GM12875 (cell line): ENCODE data around the gene SLAIN2.

Source experiments
- H3K4me3 ChIP-seq: one replicate; pipeline ENCODE4 v1.5.1; 2011; ENCODE audit warnings: low read depth, low read length, control low read depth
- CTCF ChIP-seq: IDR thresholded peaks from 2 replicates; pipeline ENCODE4 v1.5.1; 2011; ENCODE audit warnings: low read depth, mild to moderate bottlenecking, control low read depth, inconsistent platforms, low read length, moderate library complexity, borderline replicate concordance; ENCODE audit not compliant: insufficient read depth

The SLAIN2 gene

DNA sequence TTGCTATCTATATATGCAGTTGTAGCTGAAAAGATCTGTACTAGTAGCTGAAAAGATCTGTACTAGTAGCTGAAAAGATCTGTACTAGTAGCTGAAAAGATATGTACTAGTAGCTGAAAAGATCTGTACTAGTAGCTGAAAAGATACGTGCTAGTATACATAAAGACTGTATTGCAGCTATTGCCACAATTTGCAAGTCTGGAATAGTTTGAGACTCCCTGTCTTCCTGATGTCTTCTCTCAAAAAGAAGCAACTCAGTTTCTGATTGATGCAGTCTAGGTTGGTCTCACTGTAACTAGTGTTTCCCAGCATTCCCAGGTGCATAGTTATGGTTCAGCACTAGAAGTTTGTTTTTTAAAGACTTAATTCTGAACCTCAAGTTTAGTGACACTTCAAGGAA, 15.0 kb downstream of the SLAIN2 start:
- H3K4me3 ChIP-seq = no peak overlapping the region
- TF ChIP-seq CTCF = no peak

DNA sequence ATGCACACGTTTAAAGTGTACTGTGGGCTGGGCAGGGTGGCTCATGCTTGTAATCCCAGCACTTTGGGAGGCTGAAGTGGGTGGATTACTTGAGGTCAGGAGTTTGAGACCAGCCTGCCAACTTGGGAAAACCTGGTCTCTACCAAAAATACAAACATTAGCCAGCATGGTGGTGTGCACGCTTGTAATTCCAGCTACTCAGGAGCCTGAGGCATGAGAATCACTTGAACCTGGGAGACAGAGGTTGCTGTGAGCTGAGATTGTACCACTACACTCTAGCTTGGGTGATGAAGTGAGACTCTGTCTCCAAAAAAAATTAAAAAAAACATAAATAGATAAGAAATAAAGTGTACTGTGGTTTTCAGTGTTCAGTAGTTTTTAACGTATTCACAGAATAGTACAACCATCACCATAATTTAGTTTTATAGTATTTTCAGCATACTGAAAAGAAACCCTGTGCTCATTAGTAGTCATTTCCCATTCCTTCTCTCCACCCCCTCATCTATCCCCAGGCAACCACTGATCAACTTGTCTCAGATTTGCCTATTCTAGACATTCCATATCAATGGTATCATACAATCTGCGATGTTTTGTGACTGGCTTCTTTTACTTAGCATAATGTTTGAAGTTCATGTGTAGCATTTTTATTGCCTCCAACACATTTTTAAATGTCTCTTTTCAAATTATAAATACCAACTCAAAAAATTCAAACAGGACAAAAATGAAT, 19.1 kb downstream of the SLAIN2 start:
- no peak overlapping the region for H3K4me3 ChIP-seq
- no peak for TF ChIP-seq CTCF

- H3K4me3 ChIP-seq = no peak overlapping the region
- no peak for TF ChIP-seq CTCF
Measured at GRCh38 chr4:48361012-48361400, 19.7 kb downstream of the SLAIN2 start.

DNA sequence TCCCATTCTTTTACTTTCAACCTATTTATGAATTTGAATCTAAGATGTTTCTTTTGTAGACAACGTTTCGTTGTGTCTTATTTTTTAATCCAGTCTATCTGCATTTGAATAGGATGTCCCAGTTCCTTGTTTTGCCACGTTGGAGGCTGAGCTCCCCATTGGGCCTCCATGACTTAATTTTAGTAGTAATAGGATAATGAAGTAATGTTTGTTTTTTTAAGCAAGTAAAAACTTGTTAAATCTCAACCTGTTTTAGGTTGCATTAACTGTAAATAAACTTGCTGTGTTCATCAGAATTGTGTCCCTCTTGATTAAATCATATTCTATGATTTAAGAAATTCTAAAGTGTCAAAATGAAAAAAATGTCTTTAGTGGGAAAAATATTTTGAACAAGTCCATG, 25.3 kb downstream of the SLAIN2 start:
- no peak overlapping the region for H3K4me3 ChIP-seq
- no peak for TF ChIP-seq CTCF

DNA sequence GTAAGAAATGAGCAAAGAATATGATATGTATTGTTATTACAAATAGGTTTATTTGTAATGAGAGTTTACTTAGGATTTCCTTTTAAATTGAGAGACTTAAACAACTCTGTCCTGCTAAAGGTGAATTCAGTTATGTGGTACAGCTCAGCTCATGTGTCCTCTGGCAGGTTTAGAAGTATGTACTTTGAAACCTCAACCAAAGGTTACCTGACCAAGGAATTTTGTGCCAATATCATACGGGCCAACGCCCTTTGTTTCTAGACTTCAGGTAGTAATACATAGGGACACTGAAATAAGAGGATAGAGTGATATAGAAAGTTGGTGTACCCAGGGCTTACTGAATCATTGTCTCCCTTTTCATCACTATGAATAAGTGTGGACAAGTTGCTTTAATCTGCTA, 25.7 kb downstream of the SLAIN2 start:
- H3K4me3 ChIP-seq = no peak overlapping the region
- TF ChIP-seq CTCF = no peak

DNA sequence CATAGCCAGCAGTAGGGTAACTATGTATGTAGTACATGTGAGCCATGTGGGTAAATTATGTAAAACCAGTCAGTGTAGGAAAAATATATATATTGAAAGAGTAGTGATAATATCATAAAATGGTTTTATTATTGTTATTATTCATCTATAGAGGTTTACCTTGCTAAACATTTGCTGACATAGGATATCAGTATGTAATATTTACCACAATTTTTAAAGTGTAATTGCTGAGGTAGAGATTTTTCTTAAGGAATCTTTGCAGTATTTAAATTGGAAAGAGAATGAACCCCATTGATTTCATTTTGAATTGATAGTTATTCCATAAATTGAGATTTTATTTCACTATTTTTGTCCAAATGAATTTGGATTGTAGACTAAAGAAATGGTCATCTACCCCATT, 27.1 kb downstream of the SLAIN2 start:
- TF ChIP-seq CTCF = no peak
- no peak overlapping the region for H3K4me3 ChIP-seq

- TF ChIP-seq CTCF = no peak
- H3K4me3 ChIP-seq = no peak overlapping the region
Measured at GRCh38 chr4:48369248-48369647, 27.9 kb downstream of the SLAIN2 start.
